ENCODE measurements around the gene GGTLC1. TPM values are rescaled to one million over a fixed set of nuclear protein-coding genes. Genes with fewer than 3 reads are reported as not detected.

GGTLC1 gene
- total and polyA plus RNA-seq, 2 experiments from 2014 or later: not detected

DNA sequence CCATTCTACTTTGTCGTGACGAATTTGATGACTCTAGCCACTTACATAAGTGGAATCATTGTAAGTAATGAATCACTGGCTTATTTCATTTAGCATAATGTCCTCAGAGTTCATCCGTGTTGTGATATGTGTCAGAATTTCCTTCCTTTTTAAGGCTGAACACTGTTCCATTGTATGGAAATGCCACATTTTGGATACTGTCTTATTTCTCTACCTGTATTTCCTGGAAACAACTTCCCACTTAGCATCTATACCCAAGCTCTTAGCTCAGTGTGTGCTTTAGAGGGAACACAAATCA lies 28.8 kb upstream of the GGTLC1 start:
- TF ChIP-seq ZNF114 (CRISPR knock-in tag; IDR thresholded peaks at IDR 0.05) (no peak), STAT1 (IDR thresholded peaks at IDR 0.05; ENCODE audit: unreplicated experiment) (no peak), EZH2 (IDR thresholded peaks at IDR 0.05; ENCODE audit: low read depth, unreplicated experiment) (no peak), JUNB (IDR thresholded peaks at IDR 0.05; ENCODE audit: unreplicated experiment) (no peak), ZNF331 (CRISPR knock-in tag; IDR thresholded peaks at IDR 0.05; ENCODE audit: low read depth) (no peak), NANOG (IDR thresholded peaks at IDR 0.05; ENCODE audit: borderline replicate concordance) (no peak), CREB1 (CRISPR knock-in tag; IDR thresholded peaks at IDR 0.05; ENCODE audit: low read depth) (no peak), EZH2phosphoT487 (IDR thresholded peaks at IDR 0.05; ENCODE audit: unreplicated experiment) (no peak), POLR2AphosphoS5 (IDR thresholded peaks at IDR 0.05; ENCODE audit: low read depth) (no peak)
- TF ChIP-seq, protein P1, sequence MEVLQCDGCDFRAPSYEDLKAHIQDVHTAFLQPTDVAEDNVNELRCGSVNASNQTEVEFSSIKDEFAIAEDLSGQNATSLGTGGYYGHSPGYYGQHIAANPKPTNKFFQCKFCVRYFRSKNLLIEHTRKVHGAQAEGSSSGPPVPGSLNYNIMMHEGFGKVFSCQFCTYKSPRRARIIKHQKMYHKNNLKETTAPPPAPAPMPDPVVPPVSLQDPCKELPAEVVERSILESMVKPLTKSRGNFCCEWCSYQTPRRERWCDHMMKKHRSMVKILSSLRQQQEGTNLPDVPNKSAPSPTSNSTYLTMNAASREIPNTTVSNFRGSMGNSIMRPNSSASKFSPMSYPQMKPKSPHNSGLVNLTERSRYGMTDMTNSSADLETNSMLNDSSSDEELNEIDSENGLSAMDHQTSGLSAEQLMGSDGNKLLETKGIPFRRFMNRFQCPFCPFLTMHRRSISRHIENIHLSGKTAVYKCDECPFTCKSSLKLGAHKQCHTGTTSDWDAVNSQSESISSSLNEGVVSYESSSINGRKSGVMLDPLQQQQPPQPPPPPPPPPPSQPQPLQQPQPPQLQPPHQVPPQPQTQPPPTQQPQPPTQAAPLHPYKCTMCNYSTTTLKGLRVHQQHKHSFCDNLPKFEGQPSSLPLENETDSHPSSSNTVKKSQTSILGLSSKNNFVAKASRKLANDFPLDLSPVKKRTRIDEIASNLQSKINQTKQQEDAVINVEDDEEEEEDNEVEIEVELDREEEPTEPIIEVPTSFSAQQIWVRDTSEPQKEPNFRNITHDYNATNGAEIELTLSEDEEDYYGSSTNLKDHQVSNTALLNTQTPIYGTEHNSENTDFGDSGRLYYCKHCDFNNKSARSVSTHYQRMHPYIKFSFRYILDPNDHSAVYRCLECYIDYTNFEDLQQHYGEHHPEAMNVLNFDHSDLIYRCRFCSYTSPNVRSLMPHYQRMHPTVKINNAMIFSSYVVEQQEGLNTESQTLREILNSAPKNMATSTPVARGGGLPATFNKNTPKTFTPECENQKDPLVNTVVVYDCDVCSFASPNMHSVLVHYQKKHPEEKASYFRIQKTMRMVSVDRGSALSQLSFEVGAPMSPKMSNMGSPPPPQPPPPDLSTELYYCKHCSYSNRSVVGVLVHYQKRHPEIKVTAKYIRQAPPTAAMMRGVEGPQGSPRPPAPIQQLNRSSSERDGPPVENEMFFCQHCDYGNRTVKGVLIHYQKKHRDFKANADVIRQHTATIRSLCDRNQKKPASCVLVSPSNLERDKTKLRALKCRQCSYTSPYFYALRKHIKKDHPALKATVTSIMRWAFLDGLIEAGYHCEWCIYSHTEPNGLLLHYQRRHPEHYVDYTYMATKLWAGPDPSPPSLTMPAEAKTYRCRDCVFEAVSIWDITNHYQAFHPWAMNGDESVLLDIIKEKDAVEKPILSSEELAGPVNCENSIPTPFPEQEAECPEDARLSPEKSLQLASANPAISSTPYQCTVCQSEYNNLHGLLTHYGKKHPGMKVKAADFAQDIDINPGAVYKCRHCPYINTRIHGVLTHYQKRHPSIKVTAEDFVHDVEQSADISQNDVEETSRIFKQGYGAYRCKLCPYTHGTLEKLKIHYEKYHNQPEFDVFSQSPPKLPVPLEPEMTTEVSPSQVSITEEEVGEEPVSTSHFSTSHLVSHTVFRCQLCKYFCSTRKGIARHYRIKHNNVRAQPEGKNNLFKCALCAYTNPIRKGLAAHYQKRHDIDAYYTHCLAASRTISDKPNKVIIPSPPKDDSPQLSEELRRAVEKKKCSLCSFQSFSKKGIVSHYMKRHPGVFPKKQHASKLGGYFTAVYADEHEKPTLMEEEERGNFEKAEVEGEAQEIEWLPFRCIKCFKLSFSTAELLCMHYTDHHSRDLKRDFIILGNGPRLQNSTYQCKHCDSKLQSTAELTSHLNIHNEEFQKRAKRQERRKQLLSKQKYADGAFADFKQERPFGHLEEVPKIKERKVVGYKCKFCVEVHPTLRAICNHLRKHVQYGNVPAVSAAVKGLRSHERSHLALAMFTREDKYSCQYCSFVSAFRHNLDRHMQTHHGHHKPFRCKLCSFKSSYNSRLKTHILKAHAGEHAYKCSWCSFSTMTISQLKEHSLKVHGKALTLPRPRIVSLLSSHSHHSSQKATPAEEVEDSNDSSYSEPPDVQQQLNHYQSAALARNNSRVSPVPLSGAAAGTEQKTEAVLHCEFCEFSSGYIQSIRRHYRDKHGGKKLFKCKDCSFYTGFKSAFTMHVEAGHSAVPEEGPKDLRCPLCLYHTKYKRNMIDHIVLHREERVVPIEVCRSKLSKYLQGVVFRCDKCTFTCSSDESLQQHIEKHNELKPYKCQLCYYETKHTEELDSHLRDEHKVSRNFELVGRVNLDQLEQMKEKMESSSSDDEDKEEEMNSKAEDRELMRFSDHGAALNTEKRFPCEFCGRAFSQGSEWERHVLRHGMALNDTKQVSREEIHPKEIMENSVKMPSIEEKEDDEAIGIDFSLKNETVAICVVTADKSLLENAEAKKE (CRISPR knock-in tag; IDR thresholded peaks at IDR 0.05): no peak
- TF ChIP-seq, protein P2, sequence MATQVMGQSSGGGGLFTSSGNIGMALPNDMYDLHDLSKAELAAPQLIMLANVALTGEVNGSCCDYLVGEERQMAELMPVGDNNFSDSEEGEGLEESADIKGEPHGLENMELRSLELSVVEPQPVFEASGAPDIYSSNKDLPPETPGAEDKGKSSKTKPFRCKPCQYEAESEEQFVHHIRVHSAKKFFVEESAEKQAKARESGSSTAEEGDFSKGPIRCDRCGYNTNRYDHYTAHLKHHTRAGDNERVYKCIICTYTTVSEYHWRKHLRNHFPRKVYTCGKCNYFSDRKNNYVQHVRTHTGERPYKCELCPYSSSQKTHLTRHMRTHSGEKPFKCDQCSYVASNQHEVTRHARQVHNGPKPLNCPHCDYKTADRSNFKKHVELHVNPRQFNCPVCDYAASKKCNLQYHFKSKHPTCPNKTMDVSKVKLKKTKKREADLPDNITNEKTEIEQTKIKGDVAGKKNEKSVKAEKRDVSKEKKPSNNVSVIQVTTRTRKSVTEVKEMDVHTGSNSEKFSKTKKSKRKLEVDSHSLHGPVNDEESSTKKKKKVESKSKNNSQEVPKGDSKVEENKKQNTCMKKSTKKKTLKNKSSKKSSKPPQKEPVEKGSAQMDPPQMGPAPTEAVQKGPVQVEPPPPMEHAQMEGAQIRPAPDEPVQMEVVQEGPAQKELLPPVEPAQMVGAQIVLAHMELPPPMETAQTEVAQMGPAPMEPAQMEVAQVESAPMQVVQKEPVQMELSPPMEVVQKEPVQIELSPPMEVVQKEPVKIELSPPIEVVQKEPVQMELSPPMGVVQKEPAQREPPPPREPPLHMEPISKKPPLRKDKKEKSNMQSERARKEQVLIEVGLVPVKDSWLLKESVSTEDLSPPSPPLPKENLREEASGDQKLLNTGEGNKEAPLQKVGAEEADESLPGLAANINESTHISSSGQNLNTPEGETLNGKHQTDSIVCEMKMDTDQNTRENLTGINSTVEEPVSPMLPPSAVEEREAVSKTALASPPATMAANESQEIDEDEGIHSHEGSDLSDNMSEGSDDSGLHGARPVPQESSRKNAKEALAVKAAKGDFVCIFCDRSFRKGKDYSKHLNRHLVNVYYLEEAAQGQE (IDR thresholded peaks at IDR 0.05; ENCODE audit: unreplicated experiment): no peak
- TF ChIP-seq, protein P3, sequence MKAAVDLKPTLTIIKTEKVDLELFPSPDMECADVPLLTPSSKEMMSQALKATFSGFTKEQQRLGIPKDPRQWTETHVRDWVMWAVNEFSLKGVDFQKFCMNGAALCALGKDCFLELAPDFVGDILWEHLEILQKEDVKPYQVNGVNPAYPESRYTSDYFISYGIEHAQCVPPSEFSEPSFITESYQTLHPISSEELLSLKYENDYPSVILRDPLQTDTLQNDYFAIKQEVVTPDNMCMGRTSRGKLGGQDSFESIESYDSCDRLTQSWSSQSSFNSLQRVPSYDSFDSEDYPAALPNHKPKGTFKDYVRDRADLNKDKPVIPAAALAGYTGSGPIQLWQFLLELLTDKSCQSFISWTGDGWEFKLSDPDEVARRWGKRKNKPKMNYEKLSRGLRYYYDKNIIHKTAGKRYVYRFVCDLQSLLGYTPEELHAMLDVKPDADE (IDR thresholded peaks at IDR 0.05): no peak
- TF ChIP-seq, protein P4, sequence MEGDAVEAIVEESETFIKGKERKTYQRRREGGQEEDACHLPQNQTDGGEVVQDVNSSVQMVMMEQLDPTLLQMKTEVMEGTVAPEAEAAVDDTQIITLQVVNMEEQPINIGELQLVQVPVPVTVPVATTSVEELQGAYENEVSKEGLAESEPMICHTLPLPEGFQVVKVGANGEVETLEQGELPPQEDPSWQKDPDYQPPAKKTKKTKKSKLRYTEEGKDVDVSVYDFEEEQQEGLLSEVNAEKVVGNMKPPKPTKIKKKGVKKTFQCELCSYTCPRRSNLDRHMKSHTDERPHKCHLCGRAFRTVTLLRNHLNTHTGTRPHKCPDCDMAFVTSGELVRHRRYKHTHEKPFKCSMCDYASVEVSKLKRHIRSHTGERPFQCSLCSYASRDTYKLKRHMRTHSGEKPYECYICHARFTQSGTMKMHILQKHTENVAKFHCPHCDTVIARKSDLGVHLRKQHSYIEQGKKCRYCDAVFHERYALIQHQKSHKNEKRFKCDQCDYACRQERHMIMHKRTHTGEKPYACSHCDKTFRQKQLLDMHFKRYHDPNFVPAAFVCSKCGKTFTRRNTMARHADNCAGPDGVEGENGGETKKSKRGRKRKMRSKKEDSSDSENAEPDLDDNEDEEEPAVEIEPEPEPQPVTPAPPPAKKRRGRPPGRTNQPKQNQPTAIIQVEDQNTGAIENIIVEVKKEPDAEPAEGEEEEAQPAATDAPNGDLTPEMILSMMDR (conservative IDR thresholded peaks at IDR 0.05; ENCODE audit: low read depth in 2 of 2): no peak
- ATAC-seq: no peak

More for the DNA sequence above, 28.8 kb upstream of the GGTLC1 start:
- no peak overlapping the region for H3K4me3 Mint-ChIP-seq
- Histone ChIP-seq H3K9me2 (ENCODE audit: insufficient read depth) (no peaks in the 10 kb centered on the region), H3K4me2 (no peak overlapping the region), H3K27me3 (ENCODE audit: insufficient read depth) (no peaks in the 10 kb centered on the region), H2AFZ (no peak overlapping the region), H3K36me3 (ENCODE audit: insufficient read depth) (no peaks in the 10 kb centered on the region), H4K20me1 (replicated peaks; ENCODE audit: insufficient read depth) (no peaks in the 10 kb centered on the region), H3K79me2 (replicated peaks; ENCODE audit: insufficient read depth) (no peaks in the 10 kb centered on the region), H3F3A (replicated peaks; ENCODE audit: low read depth) (no peaks in the 10 kb centered on the region), H3K27ac (ENCODE audit: low read depth) (no peak overlapping the region), H3K4me3 (no peak overlapping the region), H3K4me1 (ENCODE audit: insufficient read depth) (no peaks in the 10 kb centered on the region)
- no peaks in the 10 kb centered on the region; the same call in 2 of the 3 replicates for H3K9me3 Mint-ChIP-seq
- no peak overlapping the region for H3K27ac Mint-ChIP-seq
- DNase-seq (ENCODE audit: low spot score): no peak
- H3K36me3 Mint-ChIP-seq (ENCODE audit: low read depth): no peaks in the 10 kb centered on the region
- H3K4me1 Mint-ChIP-seq: no peaks in the 10 kb centered on the region
- H3K27me3 Mint-ChIP-seq (ENCODE audit: insufficient read depth, low read depth, poor library complexity): peaks cover 9% of the 10 kb centered on the region
